ENCODE results near the gene PCNX2.
"Not testable (repeated sequence)": the region's sequence is repeated elsewhere in the genome, so short reads cannot be mapped to it uniquely, and the experiment has no call there.

Gene PCNX2

GRCh38 chr1:233217832-233218231 is 77.7 kb downstream of the PCNX2 start:
- DNase-seq = no peak

- no peak for DNase-seq
Observed at GRCh38 chr1:233216009-233216408, 79.5 kb downstream of the PCNX2 start.

- DNase-seq = no peak
Observed at GRCh38 chr1:233215135-233215760, 80.3 kb downstream of the PCNX2 start.

GRCh38 chr1:233211595-233211994 is 83.9 kb downstream of the PCNX2 start:
- no peak for DNase-seq

GRCh38 chr1:233211106-233211505 is 84.4 kb downstream of the PCNX2 start:
- no peak for DNase-seq

- DNase-seq = no peak
Observed at GRCh38 chr1:233209481-233209880, 86.0 kb downstream of the PCNX2 start.

- no peak for DNase-seq
Observed at GRCh38 chr1:233208687-233209086, 86.8 kb downstream of the PCNX2 start.

- DNase-seq = no peak
Observed at GRCh38 chr1:233197940-233198339, 97.6 kb downstream of the PCNX2 start.

GRCh38 chr1:233193741-233194140 is 101.8 kb downstream of the PCNX2 start:
- no peak for DNase-seq

GRCh38 chr1:233190987-233191386 is 104.5 kb downstream of the PCNX2 start:
- no peak for DNase-seq

GRCh38 chr1:233189526-233189925 is 106.0 kb downstream of the PCNX2 start:
- no peak for DNase-seq

GRCh38 chr1:233188061-233188460 is 107.5 kb downstream of the PCNX2 start:
- no peak for DNase-seq

- DNase-seq = no peak
Observed at GRCh38 chr1:233183226-233184020, 112.1 kb downstream of the PCNX2 start.

GRCh38 chr1:233182587-233182986 is 112.9 kb downstream of the PCNX2 start:
- DNase-seq = no peak

GRCh38 chr1:233180641-233181364 is 114.7 kb downstream of the PCNX2 start:
- no peak for DNase-seq

- DNase-seq = not testable (repeated sequence)
Observed at GRCh38 chr1:233179638-233180037, 115.9 kb downstream of the PCNX2 start.

- DNase-seq = no peak
Observed at GRCh38 chr1:233172201-233172600, 123.3 kb downstream of the PCNX2 start.

GRCh38 chr1:233170741-233171140 is 124.8 kb downstream of the PCNX2 start:
- no peak for DNase-seq

GRCh38 chr1:233168384-233168783 is 127.1 kb downstream of the PCNX2 start:
- DNase-seq = no peak

- DNase-seq = no peak
Observed at GRCh38 chr1:233166896-233167295, 128.6 kb downstream of the PCNX2 start.

GRCh38 chr1:233163696-233164095 is 131.8 kb downstream of the PCNX2 start:
- DNase-seq = no peak

- DNase-seq = no peak
Observed at GRCh38 chr1:233158322-233158721, 137.2 kb downstream of the PCNX2 start.

- DNase-seq = no peak
Observed at GRCh38 chr1:233157245-233157644, 138.3 kb downstream of the PCNX2 start.

GRCh38 chr1:233151861-233152260 is 143.7 kb downstream of the PCNX2 start:
- DNase-seq = no peak

Data from effector CD8-positive, alpha-beta T cell (primary cell).